GM18511 (cell line): ENCODE measurements around the gene CCT6B.
A peak's percentile ranks its signal among the peaks of the same experiment; 100 is the strongest.
"Not testable (repeated sequence)": the region's sequence is repeated elsewhere in the genome, so short reads cannot be mapped to it uniquely, and the experiment has no call there.

Experiments
- ATAC-seq: cut with Tn5 transposase; IDR thresholded peaks from one replicate; pipeline ENCODE4 v1.9.1; 2021; ENCODE audit warnings: mild to moderate bottlenecking, moderate library complexity; ENCODE audit not compliant: unreplicated experiment

CCT6B gene

DNA sequence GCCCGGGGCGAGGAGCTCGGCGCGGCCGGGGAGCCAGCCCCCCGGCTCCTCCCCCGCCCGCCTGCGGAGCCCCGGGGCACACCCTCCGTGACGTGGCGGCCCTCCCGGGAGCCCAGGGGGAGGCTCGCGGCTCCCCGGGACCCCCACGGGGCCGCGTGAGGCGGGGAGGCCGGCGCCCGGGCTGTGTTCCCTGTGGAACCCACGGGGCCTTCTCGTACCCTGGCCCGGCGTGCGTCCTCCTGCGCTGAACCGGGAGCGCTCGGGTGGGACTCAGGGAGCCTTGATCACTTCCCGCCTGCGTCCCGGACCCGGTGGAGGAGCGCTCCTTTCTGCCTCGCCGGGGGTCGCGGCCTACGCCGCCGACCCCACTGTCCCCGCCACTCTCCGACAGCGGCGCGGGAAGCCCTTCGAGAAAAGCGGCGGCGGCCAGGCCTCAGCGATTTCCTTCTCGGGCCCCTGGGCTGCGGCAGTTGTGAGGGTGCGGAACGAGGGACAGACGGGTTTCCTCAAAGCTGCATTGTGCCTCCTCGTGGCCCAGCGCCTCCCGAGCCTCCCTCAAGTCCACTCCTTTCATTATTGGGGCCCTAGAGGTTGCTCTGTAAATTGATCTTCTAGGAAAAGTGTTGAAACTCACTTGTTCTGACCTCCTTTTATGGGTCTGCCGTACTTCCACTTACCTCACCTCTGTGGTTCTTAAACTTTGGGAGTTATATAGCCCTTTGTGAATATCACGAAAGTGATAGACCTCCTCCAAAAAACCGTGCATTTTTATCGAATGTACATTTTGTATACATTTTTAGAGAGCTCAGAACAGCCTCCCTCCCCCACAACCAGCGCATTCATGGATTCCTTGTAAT, 19.6 kb upstream of the CCT6B start:
- peak; percentile 87 for ATAC-seq

DNA sequence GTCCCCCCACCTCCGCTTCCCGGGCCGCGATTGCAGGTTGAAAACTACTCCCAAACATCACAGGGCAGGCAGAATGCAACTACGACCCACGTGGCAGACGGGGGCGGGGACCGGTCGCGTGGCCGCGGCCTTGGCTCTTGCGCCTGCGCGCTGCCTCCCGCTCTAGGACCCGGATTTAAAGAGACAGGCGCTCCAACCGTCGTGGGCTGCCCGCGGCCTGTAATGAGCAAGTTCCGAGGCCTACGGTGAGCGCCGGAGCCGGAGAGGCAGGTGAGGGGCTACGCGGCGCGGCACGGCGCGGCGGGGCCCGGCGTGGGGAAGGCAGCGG, 19.1 kb upstream of the CCT6B start, which contains the start of gene LIG3:
Gene LIG3, plus strand, starts transcription at position 160 of the 328 bp plus-strand sequence. CDS start 2,494 bp downstream, outside the sequence.
- peak; percentile 86 for ATAC-seq

DNA sequence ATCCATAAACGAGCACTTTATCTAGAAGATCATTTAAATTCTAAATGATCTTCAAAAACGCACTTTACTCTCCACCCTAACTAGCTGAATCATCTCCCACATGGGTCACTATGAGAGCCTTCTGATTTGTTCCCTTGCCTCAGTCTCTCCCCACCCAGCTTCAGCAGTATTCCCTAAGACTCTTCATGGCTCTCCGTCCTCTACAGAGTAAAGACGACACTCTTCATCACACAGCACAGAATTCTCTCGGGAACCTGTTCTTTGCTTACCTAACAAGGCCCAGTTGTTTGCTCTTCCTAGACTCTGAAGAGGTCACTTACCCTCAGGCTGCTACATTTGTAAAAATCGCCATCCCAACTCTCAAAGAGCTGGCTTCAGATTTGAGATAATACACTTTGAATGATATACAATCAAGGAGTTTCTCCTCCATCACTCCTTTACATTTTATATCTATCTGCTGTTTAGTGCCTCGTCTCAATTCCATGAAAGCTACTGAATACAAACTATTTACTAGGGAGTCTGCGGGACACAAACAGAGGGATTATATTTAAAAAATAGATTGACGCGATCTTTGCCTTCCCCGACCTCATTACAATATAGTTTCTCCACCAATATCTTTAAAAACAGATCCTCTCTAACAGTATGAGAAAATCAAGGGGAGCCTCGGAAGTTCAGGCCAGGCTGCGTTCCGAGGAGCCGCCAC, 18.5 kb upstream of the CCT6B start:
- ATAC-seq, result no peak

DNA sequence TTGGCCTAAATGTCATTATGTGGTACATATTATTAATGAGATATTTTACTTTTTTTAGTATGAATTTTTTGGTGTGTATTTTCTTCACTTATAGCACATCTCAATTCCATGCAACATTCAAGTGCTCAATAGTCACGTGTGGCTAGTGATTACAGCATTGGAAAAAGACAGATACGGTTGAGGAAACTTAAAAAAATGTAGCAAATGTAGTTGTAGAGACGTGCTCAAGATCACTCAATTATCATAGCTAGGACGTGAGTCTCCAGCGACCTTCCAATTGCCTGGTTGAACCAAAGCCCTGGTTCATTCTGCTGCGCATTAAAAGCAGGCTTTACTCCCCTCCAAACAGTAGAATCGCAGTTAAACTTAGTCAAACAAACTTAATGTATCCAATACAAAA, 17.9 kb upstream of the CCT6B start:
- ATAC-seq, result no peak

DNA sequence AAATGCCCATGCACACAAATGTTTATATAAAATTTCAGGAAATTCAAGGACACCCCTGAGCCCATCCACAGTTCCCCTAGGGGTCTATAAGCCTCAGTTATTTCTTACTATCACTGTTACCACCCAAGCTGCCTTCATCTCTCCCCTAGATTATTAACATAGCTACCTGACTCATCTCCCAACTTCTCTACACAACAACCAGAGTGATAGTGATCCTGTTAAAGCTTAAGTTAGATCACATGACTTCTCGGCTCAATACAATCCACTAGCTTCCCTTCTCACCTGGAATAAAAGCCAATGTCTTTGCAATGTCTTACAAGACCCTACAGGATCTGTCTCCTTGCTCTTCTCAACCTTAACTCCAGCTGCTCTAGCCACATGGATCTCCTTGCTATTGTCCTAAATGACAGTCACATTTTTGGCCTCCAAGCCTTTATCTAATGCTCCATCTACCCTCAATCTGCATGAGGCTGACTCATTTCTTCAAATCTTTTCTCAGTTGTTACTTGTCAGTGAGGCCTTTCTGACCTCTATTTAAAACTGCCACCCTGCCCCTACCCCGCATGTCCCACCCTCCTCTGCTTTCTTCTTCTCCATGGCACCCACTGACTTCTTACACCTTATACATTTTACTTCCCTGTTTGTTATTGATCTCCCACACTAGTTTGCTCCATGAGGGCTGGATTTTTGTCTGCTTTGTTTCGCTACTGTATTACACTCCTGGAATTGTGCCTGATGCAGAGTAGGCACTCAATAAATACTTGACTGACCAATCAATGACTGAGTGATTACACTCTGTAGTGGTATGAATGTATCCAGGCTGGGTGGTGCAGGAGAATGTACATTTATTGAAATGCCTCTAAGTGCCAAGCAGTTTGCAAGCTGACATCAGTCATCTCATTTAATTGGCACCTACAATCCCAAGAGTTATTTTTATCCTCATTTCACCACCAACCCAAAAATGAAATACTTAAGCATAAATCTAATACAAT, 13.8 kb upstream of the CCT6B start:
- ATAC-seq, result no peak

DNA sequence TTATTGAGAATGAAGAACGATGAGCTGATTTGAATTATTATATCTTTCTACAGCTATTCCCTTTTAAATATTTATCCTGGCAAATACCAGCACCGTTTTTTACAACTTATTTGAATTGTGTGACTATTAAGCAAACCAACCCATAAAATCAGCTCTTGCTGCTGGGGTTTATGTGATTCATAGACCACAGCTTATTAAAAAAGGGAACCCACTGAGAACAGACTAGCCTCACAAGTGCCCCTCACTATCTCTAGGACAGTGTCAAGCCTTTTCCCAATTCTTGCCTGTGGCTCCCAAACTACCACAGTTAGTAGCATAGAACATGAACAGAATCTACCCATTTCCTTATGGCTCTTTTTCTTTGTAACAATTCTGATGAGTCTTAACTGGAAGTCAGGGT, 12.9 kb upstream of the CCT6B start:
- no peak for ATAC-seq

DNA sequence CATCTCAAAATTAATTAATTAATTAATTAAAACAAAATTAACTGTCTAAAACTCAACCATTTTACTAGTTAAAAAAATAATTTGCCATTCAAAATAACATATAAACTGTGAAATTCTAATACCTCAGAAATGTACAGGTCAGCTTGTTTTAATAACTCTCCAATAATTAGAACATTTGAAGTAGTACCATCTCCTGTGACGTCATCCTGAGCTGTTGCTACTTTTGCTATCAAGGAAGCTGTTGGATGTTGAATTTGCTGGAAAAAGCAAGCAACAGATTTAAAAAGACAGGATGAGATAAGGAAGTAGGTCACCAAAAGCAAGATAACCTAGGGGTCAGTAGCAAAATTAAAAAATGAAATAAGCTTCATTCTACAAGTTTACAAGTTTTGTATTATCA, 2.8 kb downstream of the CCT6B start:
- no peak for ATAC-seq

DNA sequence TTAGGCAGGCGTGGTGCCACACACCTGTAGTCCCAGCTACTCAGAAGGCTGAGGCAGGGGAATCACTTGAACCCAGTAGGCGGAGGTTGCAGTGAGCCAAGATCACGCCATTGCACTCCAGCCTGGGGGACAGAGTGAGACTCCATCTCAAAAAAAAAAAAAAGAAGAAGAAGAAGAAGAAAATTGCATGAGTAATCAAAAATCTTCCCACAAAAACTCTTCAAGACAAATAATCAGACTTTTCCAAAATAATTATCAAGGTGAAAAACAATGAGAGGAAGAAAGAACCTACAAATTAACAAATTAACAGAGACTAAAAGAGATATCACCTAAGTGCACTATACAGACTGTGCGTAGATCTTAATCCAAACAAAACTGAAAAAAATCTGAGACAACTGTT, 10.5 kb downstream of the CCT6B start:
- not testable (repeated sequence) for ATAC-seq

DNA sequence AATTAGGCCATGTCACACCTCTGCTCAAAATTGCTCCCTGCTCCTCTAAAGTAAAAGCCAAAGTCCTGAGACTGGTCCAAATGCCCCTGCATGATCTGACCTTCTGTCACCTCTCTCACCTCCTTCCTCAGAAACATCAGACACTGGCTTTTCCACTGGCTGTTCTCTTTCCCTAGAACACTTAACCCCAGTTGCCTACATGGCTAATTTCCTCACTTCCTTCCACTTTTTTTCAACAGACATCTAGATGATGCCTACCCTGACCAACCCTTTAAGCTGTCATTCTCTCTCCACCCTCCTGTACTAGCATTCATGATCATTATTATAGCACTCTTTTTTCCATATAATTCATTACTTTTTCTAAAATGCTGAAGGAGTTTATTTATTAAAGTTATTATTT, 31.0 kb downstream of the CCT6B start:
- ATAC-seq, result no peak

DNA sequence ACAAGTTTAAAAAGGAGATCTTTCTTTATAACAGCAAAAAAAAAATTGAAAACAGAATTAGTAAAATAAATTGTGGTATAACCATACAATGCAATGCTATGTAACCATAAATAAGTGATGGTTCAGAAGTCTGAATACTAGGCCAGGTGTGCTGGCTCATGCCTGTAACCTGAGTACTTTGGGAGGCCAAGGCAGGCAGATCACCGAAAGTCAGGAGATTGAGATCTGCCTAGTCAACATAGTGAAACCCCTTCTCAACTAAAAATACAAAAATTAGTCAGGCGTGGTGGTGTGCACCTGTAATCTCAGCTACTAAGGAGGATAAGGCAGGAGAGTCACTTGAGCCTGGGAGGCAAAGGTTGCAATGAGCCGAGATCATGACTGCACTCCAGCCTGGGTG, 34.6 kb downstream of the CCT6B start:
- no peak for ATAC-seq

DNA sequence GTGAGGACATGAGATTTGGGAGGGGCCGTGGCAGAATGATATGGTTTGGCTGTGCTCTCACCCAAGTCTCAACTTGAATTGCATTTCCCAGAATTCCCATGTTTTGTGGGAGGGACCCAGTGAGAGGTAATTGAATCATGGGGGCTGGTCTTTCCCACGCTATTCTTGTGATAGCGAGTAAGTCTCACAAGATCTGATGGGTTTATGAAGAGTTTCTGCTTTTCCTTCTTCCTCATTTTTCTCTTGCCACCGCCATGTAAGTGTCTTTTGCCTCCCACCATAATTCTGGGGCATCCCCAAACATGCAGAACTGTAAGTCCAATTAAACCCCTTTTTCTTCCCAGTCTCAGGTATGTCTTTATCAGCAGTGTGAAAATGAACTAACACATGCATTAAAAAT, 40.6 kb downstream of the CCT6B start:
- ATAC-seq, result no peak

DNA sequence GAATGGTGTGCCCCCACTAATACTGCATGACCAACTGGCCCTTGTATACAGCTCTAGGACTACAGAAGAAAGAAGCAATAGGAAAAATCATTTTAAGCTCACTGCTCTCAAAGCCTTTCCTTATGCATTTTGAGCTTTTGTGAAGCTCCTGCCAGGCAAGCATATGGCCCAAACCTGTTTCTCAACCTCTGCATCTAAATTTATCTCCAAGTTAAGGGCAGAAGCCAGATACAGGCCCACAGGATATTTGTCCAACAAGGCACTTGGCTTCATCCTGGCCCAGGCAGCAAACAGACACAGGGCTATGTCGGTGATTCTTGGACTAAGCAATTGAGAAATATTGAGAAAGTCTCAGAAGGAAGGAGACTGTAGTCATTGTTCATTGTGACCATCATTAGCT, 43.9 kb downstream of the CCT6B start:
- no peak for ATAC-seq

DNA sequence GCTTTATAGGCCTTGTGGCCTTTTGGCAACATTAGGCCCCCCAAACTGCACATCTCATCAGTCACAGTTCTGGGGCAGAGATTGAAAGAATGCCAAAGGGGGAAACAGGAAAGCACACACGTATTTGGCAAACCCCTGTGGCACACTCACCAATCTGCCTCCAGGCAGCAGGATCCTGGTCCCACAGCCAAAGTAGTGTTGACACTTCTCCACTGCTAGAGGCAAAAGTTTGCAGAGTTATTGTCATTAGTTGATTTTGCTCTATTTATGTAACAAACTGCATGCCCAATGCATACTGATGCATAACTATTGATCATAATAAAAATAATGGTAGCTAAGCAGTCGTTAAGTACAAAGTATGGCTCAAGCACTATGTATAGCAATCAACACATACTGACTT, 45.1 kb downstream of the CCT6B start:
- no peak for ATAC-seq

DNA sequence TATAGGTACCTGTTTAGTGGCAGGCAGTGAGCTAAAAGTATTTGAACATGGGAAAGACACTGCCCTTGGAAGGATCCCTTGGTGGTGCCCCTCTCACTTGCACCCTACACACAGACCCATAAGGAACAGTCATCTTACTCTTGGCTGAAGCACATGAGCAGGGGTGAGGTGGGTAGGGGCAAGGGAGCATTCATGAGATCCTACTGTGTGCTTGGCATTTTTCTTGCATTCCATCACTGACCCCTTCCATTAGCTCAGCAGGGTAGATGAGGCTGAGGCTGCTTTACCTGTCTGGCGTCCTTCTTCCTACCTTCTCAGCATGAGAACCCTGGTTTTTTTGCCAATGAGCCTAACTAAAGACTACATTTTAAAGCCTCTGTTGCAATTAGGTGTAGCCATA, 48.3 kb downstream of the CCT6B start:
- no peak for ATAC-seq

DNA sequence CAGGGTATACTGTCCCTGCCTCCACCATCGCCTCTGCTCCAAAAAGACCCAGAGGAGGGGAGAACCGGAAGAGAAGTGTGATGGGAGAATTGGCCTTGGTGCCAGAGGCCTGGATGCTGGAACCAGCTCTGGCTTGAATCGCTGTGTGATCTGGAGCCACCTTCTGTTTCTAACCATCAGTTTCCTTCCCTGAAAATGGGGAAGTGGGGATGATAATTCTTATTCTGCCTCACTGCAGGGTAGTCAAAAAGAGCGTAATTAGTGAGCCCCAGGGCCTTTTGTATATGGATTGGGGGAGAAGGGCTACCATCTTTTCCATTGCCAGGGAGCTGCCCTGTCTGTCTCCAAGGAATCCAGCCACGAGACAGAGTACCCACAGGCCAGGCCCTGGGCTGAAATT, 52.2 kb downstream of the CCT6B start:
- no peak for ATAC-seq

DNA sequence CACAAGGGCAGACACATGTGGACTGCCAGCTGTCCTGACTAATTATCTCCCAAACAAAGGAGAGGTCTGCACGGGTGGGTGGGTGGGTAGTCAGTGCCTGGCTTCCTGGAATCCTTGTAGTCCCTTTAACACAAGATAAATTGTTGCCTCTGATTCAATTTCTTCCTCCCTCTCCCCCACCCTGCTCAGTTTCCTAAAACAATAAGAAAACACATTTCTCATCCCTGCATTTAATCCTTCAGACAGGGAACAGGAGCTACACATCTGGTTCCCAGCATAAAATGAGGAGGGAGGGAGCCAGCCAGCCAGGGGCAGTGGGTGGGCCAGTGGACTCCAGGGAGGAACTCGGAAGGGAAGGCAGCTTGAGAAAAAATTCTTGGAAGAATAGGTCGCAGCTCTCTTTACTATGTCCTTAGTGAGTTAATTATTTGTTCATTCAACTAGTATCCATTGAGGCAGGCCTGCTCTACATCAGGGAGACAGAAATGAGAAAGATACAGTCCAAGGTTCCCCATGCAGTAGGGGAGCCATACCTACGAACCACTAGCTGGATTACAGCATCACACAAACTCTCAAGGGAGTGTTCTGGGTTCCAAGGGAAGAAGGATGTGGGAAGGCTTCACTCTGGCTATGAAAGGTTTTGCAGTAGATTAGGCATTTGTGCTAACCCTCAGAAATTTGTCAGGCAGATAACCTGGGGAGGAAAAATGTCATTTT, 58.3 kb downstream of the CCT6B start:
- ATAC-seq, result no peak

DNA sequence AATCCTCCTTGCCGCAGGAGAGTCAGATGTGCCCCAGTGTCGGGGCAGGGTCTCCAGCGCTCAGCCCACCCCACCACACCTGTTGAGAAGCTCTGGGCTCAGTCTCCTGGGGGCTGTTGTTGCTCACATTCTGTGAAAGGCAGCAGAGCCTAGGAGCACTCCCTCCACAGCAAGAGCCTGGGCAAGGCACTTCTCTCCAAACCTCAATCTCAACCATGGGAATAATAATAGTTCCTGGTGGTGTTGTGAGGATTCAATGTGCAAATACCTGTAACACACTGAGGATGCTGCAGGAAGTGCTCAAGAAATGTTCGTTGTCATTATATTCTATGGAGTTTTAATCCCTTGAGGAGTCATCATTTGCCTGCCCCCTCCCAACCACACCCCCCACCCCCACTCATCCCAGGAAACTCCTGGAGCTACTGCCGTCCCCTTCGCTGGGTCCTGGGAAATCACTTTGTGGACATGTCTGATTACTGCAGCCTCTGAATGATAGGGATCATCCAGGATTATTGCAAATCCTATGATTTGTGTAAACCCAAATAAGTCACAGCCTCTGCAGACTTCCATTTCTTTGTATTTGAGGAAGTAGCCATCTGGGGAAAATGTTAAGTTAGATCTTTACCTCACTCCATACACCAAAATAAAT, 61.5 kb downstream of the CCT6B start:
- ATAC-seq, result no peak

DNA sequence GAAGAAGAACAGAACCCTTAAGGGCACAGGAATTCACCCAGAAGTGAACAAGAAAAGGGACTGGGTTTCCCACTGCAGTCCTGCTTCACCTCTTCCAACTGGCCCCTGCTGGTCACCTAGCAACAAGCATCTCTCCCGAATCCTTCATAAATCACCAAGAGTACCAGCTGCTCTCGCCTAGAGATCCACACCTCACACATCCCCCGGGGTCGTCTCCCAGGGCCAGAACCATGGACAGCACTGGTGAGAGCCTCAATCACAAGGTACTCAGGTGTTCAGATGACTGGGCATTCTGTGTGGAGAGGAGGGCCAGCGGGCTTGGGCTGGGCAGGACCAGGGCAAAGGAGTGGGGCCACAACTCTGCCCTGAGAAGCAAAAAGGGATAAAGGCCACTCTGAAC, 65.9 kb downstream of the CCT6B start:
- ATAC-seq, result no peak

DNA sequence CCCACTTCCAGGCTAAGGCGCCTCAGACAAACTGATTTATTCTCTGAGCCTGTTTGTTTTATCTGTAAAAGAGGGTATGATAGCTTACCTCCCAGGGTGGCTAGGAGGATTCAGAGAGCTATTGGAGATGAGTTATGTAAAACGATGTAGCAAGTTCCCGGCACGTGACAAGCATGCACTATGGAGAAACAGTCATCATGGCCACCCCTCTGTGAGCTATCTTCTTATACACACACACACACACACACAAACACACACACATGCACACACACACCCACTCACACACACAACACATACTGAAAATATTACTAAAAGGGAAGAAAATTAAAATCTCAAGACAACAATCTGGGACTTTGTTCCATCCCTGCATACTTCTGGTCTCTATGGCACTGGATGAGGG, 66.3 kb downstream of the CCT6B start:
- no peak for ATAC-seq
